HEK293 (cell line): ENCODE data around the gene MNT.
A peak's percentile ranks its signal among the peaks of the same experiment; 100 is the strongest.

ENCODE experiments used
- CTCF ChIA-PET: fragments of 350-600 bp; formaldehyde crosslinking; extraction: SDS; loops from one replicate; lab custom pipeline; 2021; ENCODE audit warnings: antibody characterized with exemption; lab: Yijun Ruan, JAX
- POLR2A ChIA-PET: fragments of 300-600 bp; formaldehyde crosslinking; extraction: SDS; loops from one replicate; lab custom pipeline; 2020; ENCODE audit warnings: antibody characterized with exemption, inconsistent platforms; lab: Yijun Ruan, JAX
- H3K27ac ChIP-seq: fragments of 200-500 bp; sonication (Bioruptor generic); 2 replicates; pipeline ENCODE4 v1.5.1; 2014; ENCODE audit warnings: low read depth, low read length, control low read depth, inconsistent platforms; ENCODE audit errors: extremely low read depth
- H3K36me3 ChIP-seq, 2 experiments: fragments of 200-500 bp in 1 of 2; sonication (Bioruptor generic) in 1 of 2; 1 replicate in 1 of 2; 2 replicates in 1 of 2; pipeline ENCODE4 v1.5.1; 2014 to 2017; ENCODE audit warnings: inconsistent platforms in 2 of 2, low read length in 2 of 2; ENCODE audit not compliant: control insufficient read depth in 2 of 2, insufficient read depth in 1 of 2
- H3K4me1 ChIP-seq: fragments of 200-500 bp; sonication (Bioruptor generic); 2 replicates; pipeline ENCODE4 v1.5.1; 2014; ENCODE audit warnings: mild to moderate bottlenecking, low read length, inconsistent platforms; ENCODE audit not compliant: control insufficient read depth, insufficient read depth
- H3K4me3 ChIP-seq: 2 replicates; pipeline ENCODE4 v1.5.1; 2011; ENCODE audit warnings: low read depth, mild to moderate bottlenecking, control low read depth, low read length, moderate library complexity
- H3K9me3 ChIP-seq: fragments of 200-500 bp; sonication (Bioruptor generic); 2 replicates; pipeline ENCODE4 v1.5.1; 2014; ENCODE audit warnings: low read depth, low read length, inconsistent platforms; ENCODE audit not compliant: control insufficient read depth, insufficient read depth
- BCL6B ChIP-seq: fragments of 450-650 bp; formaldehyde crosslinking; IDR thresholded peaks from 2 replicates; pipeline ENCODE4 v1.5.1; 2017; ENCODE audit warnings: missing biosample characterization, missing genetic modification characterization
- CTCF ChIP-seq: fragments of 450-650 bp; formaldehyde crosslinking; IDR thresholded peaks from 2 replicates; pipeline ENCODE4 v1.5.1; 2016; ENCODE audit warnings: missing biosample characterization, missing genetic modification characterization
- ELK4 ChIP-seq: IDR thresholded peaks from 2 replicates; pipeline ENCODE4 v1.6.1; 2011; ENCODE audit warnings: mild to moderate bottlenecking, low read depth, low read length, borderline replicate concordance
- HOXA7 ChIP-seq: sonication (generic); formaldehyde crosslinking; IDR thresholded peaks from 2 replicates; pipeline ENCODE4 v1.8.1; 2022; ENCODE audit warnings: missing genetic modification reagents, borderline replicate concordance
- KLF10 ChIP-seq: fragments of 450-650 bp; IDR thresholded peaks from 2 replicates; pipeline ENCODE4 v1.5.1; 2018; ENCODE audit warnings: missing biosample characterization, mild to moderate bottlenecking, missing genetic modification characterization
- PRDM1 ChIP-seq: fragments of 450-650 bp; formaldehyde crosslinking; IDR thresholded peaks from 2 replicates; pipeline ENCODE4; 2016; ENCODE audit warnings: missing biosample characterization, missing genetic modification characterization
- REST ChIP-seq: fragments of 450-650 bp; formaldehyde crosslinking; IDR thresholded peaks from 2 replicates; pipeline ENCODE4 v1.5.1; 2016; ENCODE audit warnings: missing biosample characterization, missing genetic modification characterization
- SP2 ChIP-seq: fragments of 450-650 bp; formaldehyde crosslinking; IDR thresholded peaks from 2 replicates; pipeline ENCODE4 v1.5.1; 2016; ENCODE audit warnings: missing biosample characterization, missing genetic modification characterization
- ZFP69B ChIP-seq: fragments of 450-650 bp; formaldehyde crosslinking; IDR thresholded peaks from 2 replicates; pipeline ENCODE4 v1.5.1; 2016; ENCODE audit warnings: missing biosample characterization, missing genetic modification characterization
- ZNF148 ChIP-seq: fragments of 450-650 bp; formaldehyde crosslinking; IDR thresholded peaks from 2 replicates; pipeline ENCODE4 v1.5.0; 2017; ENCODE audit warnings: missing biosample characterization, missing genetic modification characterization, borderline replicate concordance
- ZNF223 ChIP-seq: fragments of 450-650 bp; formaldehyde crosslinking; IDR thresholded peaks from 2 replicates; pipeline ENCODE4 v1.5.1; 2016; ENCODE audit warnings: missing biosample characterization, missing genetic modification characterization
- ZNF311 ChIP-seq: fragments of 450-650 bp; formaldehyde crosslinking; IDR thresholded peaks from 2 replicates; pipeline ENCODE4 v1.5.1; 2017; ENCODE audit warnings: missing biosample characterization, missing genetic modification characterization, borderline replicate concordance
- ZNF341 ChIP-seq: fragments of 450-650 bp; formaldehyde crosslinking; IDR thresholded peaks from 2 replicates; pipeline ENCODE4; 2016; ENCODE audit warnings: low read depth, missing biosample characterization, missing genetic modification characterization
- ZNF561 ChIP-seq: fragments of 450-650 bp; IDR thresholded peaks from 2 replicates; pipeline ENCODE4 v1.5.1; 2018; ENCODE audit warnings: missing biosample characterization, missing genetic modification characterization, borderline replicate concordance
- ZNF645 ChIP-seq: fragments of 450-650 bp; formaldehyde crosslinking; IDR thresholded peaks from 2 replicates; pipeline ENCODE4; 2016; ENCODE audit warnings: missing biosample characterization, missing genetic modification characterization
- ZNF768 ChIP-seq: fragments of 450-650 bp; formaldehyde crosslinking; IDR thresholded peaks from 2 replicates; pipeline ENCODE4 v1.5.1; 2018; ENCODE audit warnings: missing biosample characterization, mild to moderate bottlenecking, missing genetic modification characterization
- ZSCAN5A ChIP-seq: fragments of 450-650 bp; formaldehyde crosslinking; IDR thresholded peaks from 2 replicates; pipeline ENCODE4 v1.5.1; 2016; ENCODE audit warnings: missing biosample characterization, missing genetic modification characterization

The MNT gene

GRCh38 chr17:2393174-2393953 is 7.5 kb downstream of the MNT start (continued):
- no peak for TF ChIP-seq PRDM1 (tag by site-specific recombination)
- no peak for TF ChIP-seq BCL6B (tag by site-specific recombination)

GRCh38 chr17:2392252-2393173 is 8.3 kb downstream of the MNT start:
- Histone ChIP-seq H3K4me1 (peaks cover 36% of the 10 kb centered on the region), H3K27ac (peak overlapping the region; percentile 97), H3K4me3 (peak overlapping the region; percentile 65), H3K36me3 (peaks cover 0 to 2% of the 10 kb centered on the region in 2 experiments; a peak in 2 of 3 replicates), H3K9me3 (no peaks in the 10 kb centered on the region)
- POLR2A ChIA-PET: interaction anchor here (0.6 to 2.4 kb wide), 9 partner anchors 9 to 200 kb away, joined by 3 to 20 read pairs (median 4); partner anchors contain the start of genes PAFAH1B1, SMG6, SRR and TSR1
- CTCF ChIA-PET: interaction anchor here (0.6 to 4.6 kb wide), 6 partner anchors 10 to 332 kb away, joined by 3 to 48 read pairs (median 6); no protein-coding TSS in a partner anchor
- TF ChIP-seq ZSCAN5A (tag by site-specific recombination): peak; percentile 21; the same call in 1 of the 2 replicates
- peak; percentile 89 for TF ChIP-seq ZNF341 (tag by site-specific recombination)
- no peak for TF ChIP-seq ZNF645
- no peak for TF ChIP-seq HOXA7 (CRISPR knock-in tag)
- no peak for TF ChIP-seq ZNF768 (tag by site-specific recombination)
- no peak; the same call in 1 of the 2 replicates for TF ChIP-seq ZFP69B (tag by site-specific recombination)
- TF ChIP-seq ZNF223 (tag by site-specific recombination): no peak
- 0 out of 2 replicates have a peak, but pooled peaks have one; percentile 7 for TF ChIP-seq CTCF (tag by site-specific recombination)
- peak; percentile 98 for TF ChIP-seq KLF10 (tag by site-specific recombination)
- TF ChIP-seq ZNF311 (tag by site-specific recombination): no peak
- no peak for TF ChIP-seq ZNF148 (tag by site-specific recombination)
- TF ChIP-seq ELK4: peak; percentile 66; the same call in 1 of the 2 replicates
- peak; percentile 69 for TF ChIP-seq SP2 (tag by site-specific recombination)
- TF ChIP-seq ZNF561 (tag by site-specific recombination): peak; percentile 71; the same call in 1 of the 2 replicates
- TF ChIP-seq REST (tag by site-specific recombination): no peak
